Ovary (tissue), 9 donors: Measurements from ENCODE around the gene RAB3IL1. TPM values are rescaled to one million over a fixed set of nuclear protein-coding genes. Genes with fewer than 3 reads are reported as not detected.

Experiments used
- DNase-seq, 5 donors: peaks; one replicate each; pipeline ENCODE4 v3.0.0-alpha.2; 2019 to 2020
- H3K27ac ChIP-seq, 2 donors: fragments of 200-600 bp; one replicate each; pipeline versions ENCODE4 v1.5.1 to v1.8.0; 2019 to 2022
- H3K27me3 ChIP-seq: fragments of 200-600 bp; one replicate; pipeline ENCODE4 v1.8.0; 2022
- H3K36me3 ChIP-seq: fragments of 200-600 bp; sonication (generic); one replicate; pipeline ENCODE4 v1.5.1; 2019
- H3K4me1 ChIP-seq: one replicate; pipeline ENCODE4 v1.8.1; 2013; ENCODE audit warnings: mild to moderate bottlenecking, moderate library complexity; ENCODE audit not compliant: insufficient read depth
- H3K4me3 ChIP-seq: fragments of 200-600 bp; sonication (generic); one replicate; pipeline ENCODE4 v1.5.1; 2017
- H3K9me3 ChIP-seq, 2 donors: fragments of 200-600 bp in 1 of 2; sonication (generic) in 1 of 2; one replicate each; pipeline versions ENCODE4 v1.5.1 to v1.8.1; 2013 to 2019; ENCODE audit warnings: mild to moderate bottlenecking in 1 of 2, moderate library complexity in 1 of 2
- EP300 ChIP-seq: sonication (generic); formaldehyde crosslinking; IDR thresholded peaks from one replicate; pipeline ENCODE4 v1.6.1; 2017; ENCODE audit warnings: antibody characterized with exemption
- POLR2A ChIP-seq: fragments of 450-650 bp; IDR thresholded peaks from one replicate; pipeline ENCODE4 v1.6.1; 2017; ENCODE audit warnings: antibody characterized with exemption, mild to moderate bottlenecking, moderate library complexity
- WGBS, 3 donors: extraction: QIAGEN DNeasy Blood & Tissue Kit in 1 of 3; methylation state at CpG; one replicate each; pipeline versions ENCODE4 v1.1.5 to v1.1.7; 2013 to 2017; 5-methylcytosine and 5-hydroxymethylcytosine counted together
- intact Hi-C, 4 donors: fragments of 100-400 bp; cut with DNase I; formaldehyde crosslinking; loops; one replicate each; pipeline versions ENCODE4 v1.11.0 to v1.15.1; 2022 to 2023
- polyA plus RNA-seq, 2 donors: library from polyadenylated mRNA; stranded (reverse); fragments of 200-250 nt in 1 of 2; fragments of 350-450 nt in 1 of 2; fragmentation: Illumina TruSeq in 1 of 2; extraction: RNeasy Lipid Tissue Mini Kit (QIAGEN cat#74804) in 1 of 2; gene quantifications; one replicate each; pipeline ENCODE4 v1.2.3, GENCODE V29; 2013 to 2014
- total RNA-seq, 7 donors: library from RNA; depleted of rRNA in 2 of 7; stranded (reverse); fragments of >200 nt in 2 of 7; fragmentation: NEBNext Ultra II Directional in 3 of 7; extraction: Animal tissue kit (Norgen Biotek cat#: 25700) in 3 of 7; gene quantifications; one replicate each; pipeline versions ENCODE4 v1.1.0 to v1.2.4, GENCODE V29; 2016 to 2023
- TF ChIP-seq, protein P1 (sequence below), 3 donors: fragments of 450-650 bp in 2 of 3; fragments of 200-600 bp in 1 of 3; IDR thresholded peaks; one replicate each; pipeline versions ENCODE4 v1.5.1 to v1.8.0; 2016 to 2022; ENCODE audit warnings: antibody characterized with exemption in 3 of 3, mild to moderate bottlenecking in 1 of 3
- donor health status: DM: no; HTN: no; CAD: no; lungs with moderate emphysema.
- donor health status: DM: no; HTN: no; CAD: no.
- donor health status: Bipolar disorder and iron deficiency.
- donor health status: DM: yes; HTN: yes; CAD: no.
- donor health status: DM: no; HTN: no; CAD: no.
- donor health status: DM: yes; HTN: yes; CAD: no.

The RAB3IL1 gene
- total and polyA plus RNA-seq, 9 donors: 4.5 to 90.0 (median 52.9) TPM

DNA sequence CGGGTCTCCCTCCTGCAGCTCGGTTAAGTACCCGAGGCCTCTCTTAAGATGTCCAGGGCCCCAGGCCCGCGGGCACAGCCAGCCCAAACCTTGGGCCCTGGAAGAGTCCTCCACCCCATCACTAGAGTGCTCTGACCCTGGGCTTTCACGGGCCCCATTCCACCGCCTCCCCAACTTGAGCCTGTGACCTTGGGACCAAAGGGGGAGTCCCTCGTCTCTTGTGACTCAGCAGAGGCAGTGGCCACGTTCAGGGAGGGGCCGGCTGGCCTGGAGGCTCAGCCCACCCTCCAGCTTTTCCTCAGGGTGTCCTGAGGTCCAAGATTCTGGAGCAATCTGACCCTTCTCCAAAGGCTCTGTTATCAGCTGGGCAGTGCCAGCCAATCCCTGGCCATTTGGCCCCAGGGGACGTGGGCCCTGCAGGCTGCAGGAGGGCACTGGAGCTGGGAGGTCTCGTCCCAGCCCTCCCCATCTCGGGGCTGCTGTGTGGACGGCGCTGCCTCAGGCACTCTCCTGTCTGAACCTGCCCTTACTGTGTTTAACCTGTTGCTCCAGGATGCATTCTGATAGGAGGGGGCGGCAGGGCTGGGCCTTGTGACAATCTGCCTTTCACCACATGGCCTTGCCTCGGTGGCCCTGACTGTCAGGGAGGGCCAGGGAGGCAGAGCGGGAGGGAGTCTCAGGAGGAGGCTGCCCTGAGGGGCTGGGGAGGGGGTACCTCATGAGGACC lies 51.0 kb downstream of the RAB3IL1 start:
- H3K27ac ChIP-seq: no peak overlapping the region
- no peaks in the 10 kb centered on the region for H3K36me3 ChIP-seq
- no peak for DNase-seq
- H3K27me3 ChIP-seq: no peaks in the 10 kb centered on the region
- no peaks in the 10 kb centered on the region for H3K9me3 ChIP-seq
- 75 to 81% (median 76%) methylated on average over 18 of the region's 18 CpGs for WGBS, 3 donors
- intact Hi-C loops: no loop called here
- TF ChIP-seq EP300 (no peak), POLR2A (no peak)
- TF ChIP-seq, protein P1, sequence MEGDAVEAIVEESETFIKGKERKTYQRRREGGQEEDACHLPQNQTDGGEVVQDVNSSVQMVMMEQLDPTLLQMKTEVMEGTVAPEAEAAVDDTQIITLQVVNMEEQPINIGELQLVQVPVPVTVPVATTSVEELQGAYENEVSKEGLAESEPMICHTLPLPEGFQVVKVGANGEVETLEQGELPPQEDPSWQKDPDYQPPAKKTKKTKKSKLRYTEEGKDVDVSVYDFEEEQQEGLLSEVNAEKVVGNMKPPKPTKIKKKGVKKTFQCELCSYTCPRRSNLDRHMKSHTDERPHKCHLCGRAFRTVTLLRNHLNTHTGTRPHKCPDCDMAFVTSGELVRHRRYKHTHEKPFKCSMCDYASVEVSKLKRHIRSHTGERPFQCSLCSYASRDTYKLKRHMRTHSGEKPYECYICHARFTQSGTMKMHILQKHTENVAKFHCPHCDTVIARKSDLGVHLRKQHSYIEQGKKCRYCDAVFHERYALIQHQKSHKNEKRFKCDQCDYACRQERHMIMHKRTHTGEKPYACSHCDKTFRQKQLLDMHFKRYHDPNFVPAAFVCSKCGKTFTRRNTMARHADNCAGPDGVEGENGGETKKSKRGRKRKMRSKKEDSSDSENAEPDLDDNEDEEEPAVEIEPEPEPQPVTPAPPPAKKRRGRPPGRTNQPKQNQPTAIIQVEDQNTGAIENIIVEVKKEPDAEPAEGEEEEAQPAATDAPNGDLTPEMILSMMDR (IDR thresholded peaks at IDR 0.05): no peak
- H3K4me3 ChIP-seq: no peak overlapping the region
- H3K4me1 ChIP-seq: peaks cover 3% of the 10 kb centered on the region

DNA sequence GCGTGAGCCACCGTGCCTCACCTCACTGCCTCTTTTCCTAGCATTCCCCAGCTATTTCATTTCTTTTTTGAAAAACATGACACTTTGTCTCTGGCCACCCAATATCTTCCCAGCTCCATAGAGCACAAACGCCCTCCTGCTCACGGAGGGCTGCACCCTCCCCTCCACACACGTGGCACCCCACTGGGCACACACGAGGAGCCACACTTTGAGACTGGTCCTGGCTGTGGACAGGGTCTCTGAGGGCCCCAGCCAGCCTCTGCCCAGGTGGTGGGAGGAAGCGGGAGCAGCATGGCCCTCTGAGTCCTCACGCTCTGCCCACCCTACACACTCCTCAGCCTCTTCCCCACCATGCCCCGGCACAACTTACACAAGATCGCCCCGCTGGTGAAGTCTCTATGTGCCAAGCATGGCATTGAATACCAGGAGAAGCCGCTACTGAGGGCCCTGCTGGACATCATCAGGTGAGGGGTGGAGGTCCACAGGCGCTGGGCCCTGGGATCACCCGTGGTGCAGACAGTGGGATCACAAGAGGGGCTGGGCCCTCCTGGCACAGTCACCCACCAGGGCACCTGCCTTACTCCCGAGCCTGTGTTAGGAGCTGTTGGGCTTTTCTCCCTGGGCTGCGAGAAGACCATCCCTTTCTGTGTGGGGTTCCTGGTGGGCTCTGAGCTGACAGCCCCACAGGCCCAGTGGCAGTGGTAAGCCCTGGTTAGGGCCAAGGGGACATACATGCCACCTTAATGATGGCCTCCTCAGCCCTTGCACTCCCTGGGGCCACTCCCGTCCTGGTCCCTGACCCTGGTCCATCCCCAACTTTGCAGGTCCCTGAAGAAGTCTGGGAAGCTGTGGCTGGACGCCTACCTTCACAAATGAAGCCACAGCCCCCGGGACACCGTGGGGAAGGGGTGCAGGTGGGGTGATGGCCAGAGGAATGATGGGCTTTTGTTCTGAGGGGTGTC lies 52.3 kb downstream of the RAB3IL1 start:
- Histone ChIP-seq H3K36me3 (no peaks in the 10 kb centered on the region), H3K4me1 (no peaks in the 10 kb centered on the region), H3K27me3 (no peaks in the 10 kb centered on the region), H3K9me3 (no peaks in the 10 kb centered on the region), H3K4me3 (no peak overlapping the region), H3K27ac (no peak overlapping the region)
- no peak for DNase-seq
- TF ChIP-seq EP300 (no peak), POLR2A (no peak)
- TF ChIP-seq, protein P1 (IDR thresholded peaks at IDR 0.05): no peak
- intact Hi-C loops: loop anchor here in 1 of 4 donors (5.0 kb wide), 1 partner anchor 58 kb away; no protein-coding TSS in a partner anchor
- WGBS, 3 donors: 87 to 91% (median 90%) methylated on average over 19 to 20 of the region's 20 CpGs

DNA sequence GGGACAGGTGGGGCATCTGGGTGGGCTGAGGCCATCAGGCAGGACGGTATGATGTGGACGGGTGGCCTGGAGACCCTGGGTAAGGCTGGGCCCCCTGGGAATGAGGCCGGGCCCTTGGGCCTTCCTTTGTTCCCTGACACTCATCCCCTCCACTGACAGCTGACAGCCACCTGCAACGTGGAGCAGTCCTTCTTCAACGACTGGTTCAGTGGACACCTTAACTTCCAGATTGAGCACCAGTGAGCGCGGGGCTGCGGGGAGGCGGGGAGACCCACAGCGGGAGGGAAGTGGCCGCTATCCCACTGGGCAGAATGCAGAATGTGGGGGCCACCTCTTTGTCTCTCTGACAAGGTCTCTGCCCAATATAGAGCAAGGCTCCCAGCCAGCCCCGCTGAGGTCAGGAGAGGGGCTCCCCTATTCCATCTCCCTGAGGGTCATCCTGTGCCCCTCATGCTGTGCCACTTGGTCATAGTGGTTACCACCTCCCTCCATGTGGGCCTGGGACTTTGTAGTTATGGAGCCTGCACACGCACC lies 53.8 kb downstream of the RAB3IL1 start:
- Histone ChIP-seq H3K27me3 (no peaks in the 10 kb centered on the region), H3K9me3 (no peaks in the 10 kb centered on the region), H3K27ac (no peak overlapping the region), H3K36me3 (no peaks in the 10 kb centered on the region), H3K4me1 (no peaks in the 10 kb centered on the region), H3K4me3 (no peak overlapping the region)
- DNase-seq: no peak
- intact Hi-C loops: loop anchor here in 1 of 4 donors (5.0 kb wide), 1 partner anchor 56 kb away; no protein-coding TSS in a partner anchor
- no peak for TF ChIP-seq POLR2A
- TF ChIP-seq EP300: no peak
- TF ChIP-seq, protein P1 (IDR thresholded peaks at IDR 0.05): no peak
- WGBS, 3 donors: 92 to 94% (median 93%) methylated on average over 13 of the region's 13 CpGs
